Gastroesophageal sphincter (tissue), 4 donors: ENCODE results near the gene OPA1. TPM values are rescaled to one million over a fixed set of nuclear protein-coding genes. Genes with fewer than 3 reads are reported as not detected.

Experiments used
- ATAC-seq: fragments of 150-250 bp; one replicate; pipeline ENCODE4 v1.9.1; 2016; ENCODE audit warnings: mild to moderate bottlenecking, moderate library complexity
- H3K27ac ChIP-seq, 4 donors: fragments of 200-600 bp; sonication (generic) in 3 of 4; 1 replicate in 3 of 4; 2 replicates in 1 of 4; pipeline ENCODE4 v1.5.1; 2016 to 2019
- H3K27me3 ChIP-seq: fragments of 200-600 bp; sonication (generic); one replicate; pipeline ENCODE4 v1.5.1; 2019
- H3K36me3 ChIP-seq, 2 donors: fragments of 200-600 bp; sonication (generic); one replicate each; pipeline ENCODE4 v1.5.1; 2019; ENCODE audit warnings: control low read depth in 1 of 2
- H3K4me1 ChIP-seq, 3 donors: fragments of 200-600 bp; sonication (generic); 1 replicate in 2 of 3; 2 replicates in 1 of 3; pipeline ENCODE4 v1.5.1; 2016 to 2019; ENCODE audit warnings: control low read depth in 2 of 3
- H3K4me3 ChIP-seq, 2 donors: fragments of 200-600 bp; sonication (generic); one replicate each; pipeline ENCODE4 v1.5.1; 2019; ENCODE audit warnings: mild to moderate bottlenecking in 1 of 2, moderate library complexity in 1 of 2
- H3K9me3 ChIP-seq, 3 donors: fragments of 200-600 bp; sonication (generic); one replicate each; pipeline ENCODE4 v1.5.1; 2017 to 2019; ENCODE audit warnings: control low read depth in 2 of 3
- EP300 ChIP-seq: sonication (generic); formaldehyde crosslinking; IDR thresholded peaks from one replicate; pipeline ENCODE4 v1.6.1; 2017; ENCODE audit warnings: antibody characterized with exemption, mild to moderate bottlenecking
- POLR2A ChIP-seq, 2 donors: fragments of 450-650 bp; IDR thresholded peaks; one replicate each; pipeline ENCODE4 v1.6.1; 2017; ENCODE audit warnings: antibody characterized with exemption in 2 of 2, mild to moderate bottlenecking in 2 of 2, moderate library complexity in 1 of 2
- POLR2AphosphoS5 ChIP-seq: sonication (generic); formaldehyde crosslinking; IDR thresholded peaks from one replicate; pipeline ENCODE4 v1.6.1; 2017; ENCODE audit warnings: antibody characterized with exemption
- WGBS, 2 donors: methylation state at CpG; one replicate each; pipeline ENCODE4 v1.1.5; 2018; ENCODE audit warnings: low coverage in 1 of 2; 5-methylcytosine and 5-hydroxymethylcytosine counted together
- total RNA-seq, 4 donors: library from RNA; depleted of rRNA; stranded (reverse); fragments of >200 nt; gene quantifications; one replicate each; pipeline ENCODE4 v1.1.0, GENCODE V29; 2016
- TF ChIP-seq, protein P1 (sequence below), 4 experiments: fragments of 200-600 bp in 2 of 4; fragments of 450-650 bp in 2 of 4; sonication (generic) in 1 of 4; IDR thresholded peaks; one replicate each; pipeline ENCODE4 v1.5.1; 2017 to 2019; ENCODE audit warnings: antibody characterized with exemption in 4 of 4, mild to moderate bottlenecking in 2 of 4, moderate library complexity in 2 of 4

Gene OPA1
- total RNA-seq, 4 donors from 2014 or later, result 52.6 to 70.4 (median 57.9) TPM

DNA sequence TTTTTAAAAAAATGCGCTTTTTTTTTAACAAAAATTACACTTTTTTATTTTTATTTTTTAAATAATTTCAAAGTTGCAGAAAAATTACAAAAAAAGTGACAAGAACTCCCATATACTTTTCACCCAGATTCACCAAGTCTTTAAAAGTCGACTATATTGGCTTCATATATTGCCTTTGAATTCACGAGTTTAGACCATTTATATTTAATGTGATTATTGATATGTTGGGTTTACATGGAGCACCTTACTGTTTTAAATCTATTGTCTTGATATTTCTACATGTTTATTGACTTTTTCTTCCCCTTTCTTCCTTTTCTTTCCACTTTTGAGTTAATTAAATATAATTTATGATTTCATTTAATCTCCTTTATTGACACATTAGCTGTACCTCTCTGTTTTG is 127.2 kb downstream of the OPA1 start:
- Histone ChIP-seq H3K9me3 (peaks cover 0 to 9% (median 0%) of the 10 kb centered on the region in 3 donors), H3K27me3 (no peaks in the 10 kb centered on the region), H3K27ac (no peak overlapping the region), H3K4me3 (no peak overlapping the region), H3K4me1 (no peaks in the 10 kb centered on the region), H3K36me3 (no peaks in the 10 kb centered on the region)
- no peak for ATAC-seq
- WGBS, 2 donors, result 95 to 96% methylated on average over 3 of the region's 3 CpGs
- no peak for TF ChIP-seq EP300
- TF ChIP-seq, protein P1, sequence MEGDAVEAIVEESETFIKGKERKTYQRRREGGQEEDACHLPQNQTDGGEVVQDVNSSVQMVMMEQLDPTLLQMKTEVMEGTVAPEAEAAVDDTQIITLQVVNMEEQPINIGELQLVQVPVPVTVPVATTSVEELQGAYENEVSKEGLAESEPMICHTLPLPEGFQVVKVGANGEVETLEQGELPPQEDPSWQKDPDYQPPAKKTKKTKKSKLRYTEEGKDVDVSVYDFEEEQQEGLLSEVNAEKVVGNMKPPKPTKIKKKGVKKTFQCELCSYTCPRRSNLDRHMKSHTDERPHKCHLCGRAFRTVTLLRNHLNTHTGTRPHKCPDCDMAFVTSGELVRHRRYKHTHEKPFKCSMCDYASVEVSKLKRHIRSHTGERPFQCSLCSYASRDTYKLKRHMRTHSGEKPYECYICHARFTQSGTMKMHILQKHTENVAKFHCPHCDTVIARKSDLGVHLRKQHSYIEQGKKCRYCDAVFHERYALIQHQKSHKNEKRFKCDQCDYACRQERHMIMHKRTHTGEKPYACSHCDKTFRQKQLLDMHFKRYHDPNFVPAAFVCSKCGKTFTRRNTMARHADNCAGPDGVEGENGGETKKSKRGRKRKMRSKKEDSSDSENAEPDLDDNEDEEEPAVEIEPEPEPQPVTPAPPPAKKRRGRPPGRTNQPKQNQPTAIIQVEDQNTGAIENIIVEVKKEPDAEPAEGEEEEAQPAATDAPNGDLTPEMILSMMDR (IDR thresholded peaks at IDR 0.05), result no peak
- TF ChIP-seq POLR2AphosphoS5, result no peak
- TF ChIP-seq POLR2A (IDR thresholded peaks at IDR 0.05), result no peak

DNA sequence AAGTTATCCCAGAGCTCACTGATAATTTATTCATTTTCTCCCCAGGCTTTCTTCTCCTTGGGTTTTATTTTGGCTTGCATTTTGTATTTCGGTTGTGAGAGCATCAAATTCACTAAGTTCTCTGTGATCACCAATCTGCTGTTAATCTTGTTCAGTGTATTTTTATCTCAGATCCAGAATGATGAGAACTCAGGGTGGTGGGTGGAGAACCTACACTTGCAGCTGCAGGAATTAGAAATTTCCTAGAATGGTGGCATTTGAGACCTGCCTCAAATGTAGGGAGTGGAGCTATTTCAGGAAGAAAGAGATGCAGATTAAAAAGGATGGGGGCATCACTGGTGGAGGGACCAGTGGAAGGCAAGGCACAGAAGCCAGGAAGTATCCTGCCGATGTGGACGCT is 129.6 kb downstream of the OPA1 start:
- no peak overlapping the region for H3K4me3 ChIP-seq
- no peaks in the 10 kb centered on the region for H3K27me3 ChIP-seq
- peaks cover 0 to 8% (median 0%) of the 10 kb centered on the region in 3 donors for H3K9me3 ChIP-seq
- TF ChIP-seq POLR2A (IDR thresholded peaks at IDR 0.05) (no peak), EP300 (no peak), POLR2AphosphoS5 (no peak)
- TF ChIP-seq, protein P1 (IDR thresholded peaks at IDR 0.05), result no peak
- H3K36me3 ChIP-seq, result no peaks in the 10 kb centered on the region
- no peak overlapping the region for H3K27ac ChIP-seq
- no peaks in the 10 kb centered on the region for H3K4me1 ChIP-seq
- no peak for ATAC-seq
- 83 to 94% methylated on average over 3 of the region's 3 CpGs for WGBS, 2 donors

DNA sequence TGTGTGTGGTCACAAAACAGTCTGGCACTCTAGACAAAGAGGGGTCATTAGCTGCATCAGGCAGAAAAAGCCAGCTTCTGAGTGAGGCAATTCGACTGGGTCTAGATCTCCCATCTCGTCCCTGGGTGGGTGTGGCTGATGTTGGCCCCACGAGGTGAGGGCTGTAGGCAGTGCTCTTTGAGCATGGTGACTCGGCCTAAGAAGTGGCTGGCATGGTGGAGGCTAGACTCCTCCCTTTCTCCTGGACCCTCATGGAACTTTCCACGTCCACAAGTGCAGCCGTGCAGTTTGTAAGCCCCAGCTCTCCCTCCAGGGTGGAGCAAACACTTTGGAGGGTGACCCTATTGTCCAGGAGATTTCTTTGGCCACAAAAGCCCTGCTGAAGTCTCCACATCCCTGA is 134.1 kb downstream of the OPA1 start:
- no peak overlapping the region for H3K27ac ChIP-seq
- H3K27me3 ChIP-seq, result no peaks in the 10 kb centered on the region
- no peak for TF ChIP-seq POLR2AphosphoS5
- no peak for ATAC-seq
- H3K36me3 ChIP-seq, result no peaks in the 10 kb centered on the region
- H3K4me3 ChIP-seq, result no peak overlapping the region
- no peaks in the 10 kb centered on the region for H3K4me1 ChIP-seq
- H3K9me3 ChIP-seq, result no peaks in the 10 kb centered on the region
- 69 to 72% methylated on average over 4 of the region's 6 CpGs for WGBS, 2 donors

DNA sequence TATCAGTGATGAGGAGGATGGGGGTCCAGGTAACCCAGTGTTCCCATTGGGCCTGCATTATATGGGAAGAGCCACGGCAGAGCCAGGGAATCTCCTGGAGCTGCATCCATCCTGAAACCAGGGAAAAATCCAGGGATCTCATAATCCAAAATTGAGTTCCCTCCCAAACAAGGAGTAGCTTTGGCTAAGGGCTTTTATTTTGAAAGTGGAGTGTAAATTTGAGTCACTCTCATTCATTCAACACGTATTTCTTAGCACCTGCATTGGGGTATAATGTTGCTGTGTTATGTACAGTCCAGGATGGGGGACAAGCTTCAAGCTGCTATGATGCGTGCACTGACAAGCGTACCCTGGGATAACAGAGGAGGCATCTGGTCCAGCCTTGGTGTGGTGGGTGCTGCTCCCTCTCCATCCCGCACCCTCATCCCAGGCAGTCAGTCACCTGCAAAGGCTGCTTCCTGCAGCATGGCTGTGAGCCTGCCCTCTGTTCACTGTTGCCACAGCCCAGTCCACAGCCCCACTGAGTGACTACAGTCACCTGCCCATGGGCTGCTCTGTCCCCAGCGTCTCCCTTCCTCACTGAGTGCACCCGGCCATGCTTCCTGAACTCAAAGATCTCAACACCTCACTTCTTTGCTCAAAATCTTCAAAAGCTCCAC is 135.6 kb downstream of the OPA1 start:
- no peaks in the 10 kb centered on the region for H3K36me3 ChIP-seq
- no peaks in the 10 kb centered on the region for H3K27me3 ChIP-seq
- WGBS, 2 donors, result 60 to 97% methylated on average over 2 to 3 of the region's 7 CpGs
- H3K4me1 ChIP-seq, result no peaks in the 10 kb centered on the region
- no peak overlapping the region for H3K27ac ChIP-seq
- no peak overlapping the region for H3K4me3 ChIP-seq
- TF ChIP-seq EP300, result no peak
- no peak for TF ChIP-seq POLR2A (IDR thresholded peaks at IDR 0.05)
- no peak for TF ChIP-seq POLR2AphosphoS5
- TF ChIP-seq, protein P1 (IDR thresholded peaks at IDR 0.05), result no peak
- H3K9me3 ChIP-seq, result no peaks in the 10 kb centered on the region
- no peak for ATAC-seq

DNA sequence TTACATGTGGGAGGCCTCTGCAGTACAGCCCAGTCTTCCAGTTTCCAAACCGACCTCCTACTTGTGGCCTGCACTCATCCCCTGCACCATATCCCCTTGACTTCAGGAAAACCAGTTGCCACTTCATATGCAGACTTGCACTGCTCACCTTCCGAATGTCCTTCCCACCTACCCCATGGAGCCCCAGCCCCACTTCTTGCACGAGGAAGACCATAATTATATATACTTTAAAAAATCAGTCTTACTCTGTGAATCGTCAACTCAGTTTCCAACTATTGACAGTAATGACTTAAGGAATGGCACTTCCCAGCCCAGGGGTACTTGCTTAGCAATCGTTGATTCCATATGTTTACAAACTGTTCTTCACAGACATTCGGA is 136.1 kb downstream of the OPA1 start:
- Histone ChIP-seq H3K27ac (no peak overlapping the region), H3K9me3 (no peaks in the 10 kb centered on the region), H3K4me1 (no peaks in the 10 kb centered on the region), H3K36me3 (no peaks in the 10 kb centered on the region), H3K27me3 (no peaks in the 10 kb centered on the region), H3K4me3 (no peak overlapping the region)
- ATAC-seq, result no peak
- TF ChIP-seq, protein P1 (IDR thresholded peaks at IDR 0.05), result no peak
- TF ChIP-seq POLR2A (IDR thresholded peaks at IDR 0.05), result no peak
- TF ChIP-seq EP300, result no peak
- no peak for TF ChIP-seq POLR2AphosphoS5
- 66 to 80% methylated on average over 5 to 6 of the region's 6 CpGs for WGBS, 2 donors
